Measurements from ENCODE around the gene OR8A1.

Gene OR8A1

DNA sequence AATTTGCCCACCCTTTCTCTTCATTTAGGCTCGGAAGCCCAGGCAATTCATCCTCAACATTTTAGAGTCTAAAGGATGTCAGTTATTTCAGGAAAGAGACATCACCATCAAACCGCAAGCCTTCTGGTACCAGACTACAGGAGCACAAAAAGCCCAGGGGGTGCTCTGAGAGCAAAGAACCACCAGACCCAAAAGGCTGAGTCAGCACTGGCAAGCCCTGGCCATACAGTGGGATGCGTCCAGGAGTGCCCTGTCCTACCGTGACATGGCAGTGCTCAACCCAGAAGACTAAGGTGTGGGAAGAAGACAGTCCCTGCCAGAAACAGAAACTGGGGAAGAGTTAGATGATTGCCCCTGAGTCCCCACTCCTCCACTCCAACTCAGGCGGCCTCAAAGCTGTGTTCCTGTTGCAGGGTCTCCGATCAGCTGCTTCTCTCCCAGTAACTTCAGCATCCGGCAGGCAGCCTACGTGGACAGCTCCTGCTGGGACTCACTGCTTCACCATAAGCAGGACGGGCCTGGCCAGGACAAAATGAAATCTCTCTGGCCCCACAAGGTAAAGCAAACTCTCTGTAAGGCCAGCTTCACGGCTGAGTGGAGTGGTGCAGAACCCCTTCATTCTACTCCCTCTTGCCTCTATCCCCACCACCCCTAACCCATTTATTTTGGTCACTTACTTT is 42.9 kb downstream of the OR8A1 start:
- no peak for DNase-seq (ENCODE audit: low read depth)
- TF ChIP-seq, protein P1, sequence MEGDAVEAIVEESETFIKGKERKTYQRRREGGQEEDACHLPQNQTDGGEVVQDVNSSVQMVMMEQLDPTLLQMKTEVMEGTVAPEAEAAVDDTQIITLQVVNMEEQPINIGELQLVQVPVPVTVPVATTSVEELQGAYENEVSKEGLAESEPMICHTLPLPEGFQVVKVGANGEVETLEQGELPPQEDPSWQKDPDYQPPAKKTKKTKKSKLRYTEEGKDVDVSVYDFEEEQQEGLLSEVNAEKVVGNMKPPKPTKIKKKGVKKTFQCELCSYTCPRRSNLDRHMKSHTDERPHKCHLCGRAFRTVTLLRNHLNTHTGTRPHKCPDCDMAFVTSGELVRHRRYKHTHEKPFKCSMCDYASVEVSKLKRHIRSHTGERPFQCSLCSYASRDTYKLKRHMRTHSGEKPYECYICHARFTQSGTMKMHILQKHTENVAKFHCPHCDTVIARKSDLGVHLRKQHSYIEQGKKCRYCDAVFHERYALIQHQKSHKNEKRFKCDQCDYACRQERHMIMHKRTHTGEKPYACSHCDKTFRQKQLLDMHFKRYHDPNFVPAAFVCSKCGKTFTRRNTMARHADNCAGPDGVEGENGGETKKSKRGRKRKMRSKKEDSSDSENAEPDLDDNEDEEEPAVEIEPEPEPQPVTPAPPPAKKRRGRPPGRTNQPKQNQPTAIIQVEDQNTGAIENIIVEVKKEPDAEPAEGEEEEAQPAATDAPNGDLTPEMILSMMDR (IDR thresholded peaks at IDR 0.05; ENCODE audit: control insufficient read depth, insufficient read depth, low read depth, low read length, missing control alignments): no peak
- no peak overlapping the region for H3K4me3 ChIP-seq (ENCODE audit: control insufficient read depth, low read depth, low read length)

DNA sequence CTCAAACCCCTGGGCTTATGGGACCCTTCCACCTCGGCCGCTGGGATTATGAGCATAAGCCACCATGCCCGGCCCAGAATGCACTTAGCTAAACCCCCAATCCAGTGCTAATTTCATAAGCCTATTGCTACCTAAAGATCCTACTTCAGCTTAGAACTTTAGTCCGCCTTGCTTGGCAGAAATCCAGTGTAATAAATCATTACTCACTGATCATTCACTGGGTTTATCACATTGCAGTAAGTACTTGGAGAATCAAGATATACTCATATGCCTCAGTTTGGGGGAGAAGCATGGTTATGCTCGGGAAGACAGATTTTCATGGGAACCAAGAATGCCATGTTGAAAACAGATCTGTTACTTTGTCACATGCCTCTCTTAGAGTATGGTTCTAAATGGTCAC is 49.1 kb downstream of the OR8A1 start:
- no peak overlapping the region for H3K4me3 ChIP-seq (ENCODE audit: control insufficient read depth, low read depth, low read length)
- TF ChIP-seq, protein P1 (IDR thresholded peaks at IDR 0.05; ENCODE audit: control insufficient read depth, insufficient read depth, low read depth, low read length, missing control alignments): no peak
- DNase-seq (ENCODE audit: low read depth): no peak

Data from AG09309 (cell line).